Effector memory CD4-positive, alpha-beta T cell (primary cell): Measurements from ENCODE around the gene PKD1.

Source experiments
- DNase-seq, 3 donors: peaks; one replicate each; pipeline ENCODE4 v3.0.0-alpha.2; 2020
- H3K27ac ChIP-seq: 2 replicates; pipeline ENCODE4 v1.7.0; 2013; ENCODE audit warnings: mild to moderate bottlenecking, low read length, moderate library complexity; ENCODE audit not compliant: insufficient read depth, poor library complexity, severe bottlenecking
- H3K27me3 ChIP-seq: replicated peaks from 2 replicates; pipeline ENCODE4 v1.7.0; 2013; ENCODE audit warnings: mild to moderate bottlenecking, low read length; ENCODE audit not compliant: insufficient read depth, control insufficient read depth, poor library complexity, severe bottlenecking
- H3K36me3 ChIP-seq: 2 replicates; pipeline ENCODE4 v1.7.0; 2013; ENCODE audit warnings: mild to moderate bottlenecking, low read length, moderate library complexity; ENCODE audit not compliant: control insufficient read depth, insufficient read depth
- H3K4me1 ChIP-seq: 2 replicates; pipeline ENCODE4 v1.7.0; 2013; ENCODE audit warnings: low read length, mild to moderate bottlenecking; ENCODE audit not compliant: control insufficient read depth, insufficient read depth, poor library complexity, severe bottlenecking
- H3K4me3 ChIP-seq: 2 replicates; pipeline ENCODE4 v1.7.0; 2013; ENCODE audit warnings: low read length, low read depth, mild to moderate bottlenecking; ENCODE audit not compliant: insufficient read depth, poor library complexity, severe bottlenecking
- H3K9me3 ChIP-seq: 2 replicates; pipeline ENCODE4 v1.7.0; 2013; ENCODE audit warnings: mild to moderate bottlenecking, low read length, moderate library complexity; ENCODE audit not compliant: control insufficient read depth

Gene PKD1

GRCh38 chr16:2159175-2159838 lies 23.6 kb upstream of the PKD1 start:
- Histone ChIP-seq H3K27me3 (no peaks in the 10 kb centered on the region), H3K4me3 (no peak overlapping the region), H3K9me3 (no peaks in the 10 kb centered on the region), H3K27ac (no peak overlapping the region), H3K36me3 (no peaks in the 10 kb centered on the region), H3K4me1 (peaks cover 24% of the 10 kb centered on the region)
- DNase-seq = no peak

GRCh38 chr16:2158262-2158638 lies 22.6 kb upstream of the PKD1 start:
- H3K4me1 ChIP-seq = peaks cover 34% of the 10 kb centered on the region
- no peak overlapping the region for H3K27ac ChIP-seq
- H3K4me3 ChIP-seq = no peak overlapping the region
- H3K36me3 ChIP-seq = no peaks in the 10 kb centered on the region
- no peak for DNase-seq
- H3K27me3 ChIP-seq = no peaks in the 10 kb centered on the region
- no peaks in the 10 kb centered on the region for H3K9me3 ChIP-seq

GRCh38 chr16:2157480-2158261 lies 22.0 kb upstream of the PKD1 start:
- no peak for DNase-seq
- Histone ChIP-seq H3K27ac (no peak overlapping the region), H3K9me3 (no peaks in the 10 kb centered on the region), H3K27me3 (no peaks in the 10 kb centered on the region), H3K4me3 (no peak overlapping the region), H3K4me1 (peaks cover 40% of the 10 kb centered on the region), H3K36me3 (no peaks in the 10 kb centered on the region)

- H3K27ac ChIP-seq = no peak overlapping the region
- H3K4me1 ChIP-seq = peaks cover 43% of the 10 kb centered on the region
- no peak overlapping the region for H3K4me3 ChIP-seq
Measured at GRCh38 chr16:2156849-2157224, 21.1 kb upstream of the PKD1 start.

GRCh38 chr16:2155977-2156848 lies 20.5 kb upstream of the PKD1 start:
- peaks cover 3% of the 10 kb centered on the region for H3K36me3 ChIP-seq
- H3K27me3 ChIP-seq = no peaks in the 10 kb centered on the region
- no peak for DNase-seq
- H3K4me3 ChIP-seq = peak overlapping the region; percentile 66
- peaks cover 43% of the 10 kb centered on the region for H3K4me1 ChIP-seq
- peak overlapping the region; percentile 49 for H3K27ac ChIP-seq
- H3K9me3 ChIP-seq = no peaks in the 10 kb centered on the region

More at GRCh38 chr16:2156849-2157224, 21.1 kb upstream of the PKD1 start:
- Histone ChIP-seq H3K9me3 (no peaks in the 10 kb centered on the region), H3K36me3 (peaks cover under 1% of the 10 kb centered on the region), H3K27me3 (no peaks in the 10 kb centered on the region)
- no peak for DNase-seq

- Histone ChIP-seq H3K36me3 (peaks cover 3% of the 10 kb centered on the region), H3K9me3 (no peaks in the 10 kb centered on the region), H3K4me3 (peak within 1 kb of the TSS; percentile 66), H3K27ac (peak within 1 kb of the TSS; percentile 79), H3K27me3 (no peaks in the 10 kb centered on the region), H3K4me1 (peaks cover 48% of the 10 kb centered on the region)
- peak; percentile 97 to 98 (median 97) for DNase-seq
Measured at GRCh38 chr16:2155091-2155950, 19.6 kb upstream of the PKD1 start, which contains the start of gene TRAF7. TSS of gene TRAF7 (plus strand) at chr16:2155782. CDS start at chr16:2163921, 8,139 bp downstream.

GRCh38 chr16:2154533-2155090 lies 18.9 kb upstream of the PKD1 start:
- no peak for DNase-seq
- Histone ChIP-seq H3K36me3 (peaks cover 3% of the 10 kb centered on the region), H3K9me3 (no peaks in the 10 kb centered on the region), H3K4me1 (peaks cover 50% of the 10 kb centered on the region), H3K27ac (peak overlapping the region; percentile 79), H3K27me3 (no peaks in the 10 kb centered on the region), H3K4me3 (peak overlapping the region; percentile 63)

- peak overlapping the region; percentile 35 for H3K27ac ChIP-seq
- H3K4me1 ChIP-seq = peaks cover 64% of the 10 kb centered on the region
- no peaks in the 10 kb centered on the region for H3K9me3 ChIP-seq
- peak overlapping the region; percentile 48 for H3K4me3 ChIP-seq
- peaks cover 3% of the 10 kb centered on the region for H3K36me3 ChIP-seq
- no peak for DNase-seq
- no peaks in the 10 kb centered on the region for H3K27me3 ChIP-seq
Measured at GRCh38 chr16:2152695-2153506, 17.2 kb upstream of the PKD1 start.
